ENCODE data around the gene F12. TPM values are rescaled to one million over a fixed set of nuclear protein-coding genes. Genes with fewer than 3 reads are reported as not detected.

Gene F12
- total RNA-seq, 4 donors from 2014 or later: 2.6 to 20.1 (median 5.6) TPM

- TF ChIP-seq EP300 (IDR thresholded peaks at IDR 0.05; ENCODE audit: low read depth) (no peak), POLR2AphosphoS5 (IDR thresholded peaks at IDR 0.05) (no peak), POLR2A (IDR thresholded peaks at IDR 0.05) (no peak), CTCF (IDR thresholded peaks at IDR 0.05) (no peak)
- in situ Hi-C loops (cut with MboI; ENCODE audit: low pct_ligation_motif_present in 1 of 4, low pct_unique_long_range_greater_than_20kb in 1 of 4, low sequenced_read_pairs in 3 of 4): no loop called here
- H3K4me1 ChIP-seq: peaks cover 23 to 52% (median 38%) of the 10 kb centered on the region in 4 donors
- no peaks in the 10 kb centered on the region for H3K9me3 ChIP-seq
- H3K36me3 ChIP-seq: no peaks in the 10 kb centered on the region
- no peak for DNase-seq
- WGBS, 2 donors (ENCODE audit: low coverage in 1 of 2): 85% methylated on average over 6 of the region's 14 CpGs; no CpG with 5 or more reads in 1 of the 2 donors
- H3K27ac ChIP-seq: peak overlapping the region; percentile 79 to 92 (median 86)
- H3K4me3 ChIP-seq: peak overlapping the region in 1 of 4 donors; percentile 36
- intact Hi-C loops (cut with DNase I; ENCODE audit: low total_unique reads): no loop called here
- H3K27me3 ChIP-seq: no peaks in the 10 kb centered on the region
Observed at GRCh38 chr5:177365845-177366527, 43.4 kb downstream of the F12 start.

- TF ChIP-seq CTCF (IDR thresholded peaks at IDR 0.05) (no peak), EP300 (IDR thresholded peaks at IDR 0.05; ENCODE audit: low read depth) (no peak), POLR2A (IDR thresholded peaks at IDR 0.05) (no peak), POLR2AphosphoS5 (IDR thresholded peaks at IDR 0.05) (no peak)
- DNase-seq: no peak
- WGBS, 2 donors (ENCODE audit: low coverage in 1 of 2): 64 to 73% methylated on average over 6 to 11 of the region's 11 CpGs
- Histone ChIP-seq H3K9me3 (no peaks in the 10 kb centered on the region), H3K4me3 (no peak overlapping the region), H3K4me1 (peaks cover 20 to 52% (median 34%) of the 10 kb centered on the region in 4 donors), H3K27me3 (no peaks in the 10 kb centered on the region), H3K36me3 (no peaks in the 10 kb centered on the region), H3K27ac (no peak overlapping the region)
- in situ Hi-C loops (cut with MboI; ENCODE audit: low pct_ligation_motif_present in 1 of 4, low pct_unique_long_range_greater_than_20kb in 1 of 4, low sequenced_read_pairs in 3 of 4) (no loop called here), intact Hi-C loops (cut with DNase I; ENCODE audit: low total_unique reads) (no loop called here)
Observed at GRCh38 chr5:177364159-177364962, 45.0 kb downstream of the F12 start.

- intact Hi-C loops (cut with DNase I; ENCODE audit: low total_unique reads) (no loop called here), in situ Hi-C loops (cut with MboI; ENCODE audit: low pct_ligation_motif_present in 1 of 4, low pct_unique_long_range_greater_than_20kb in 1 of 4, low sequenced_read_pairs in 3 of 4) (no loop called here)
- Histone ChIP-seq H3K27ac (peak overlapping the region; percentile 66 to 83 (median 76)), H3K4me1 (peaks cover 26 to 60% (median 38%) of the 10 kb centered on the region in 4 donors), H3K27me3 (no peaks in the 10 kb centered on the region), H3K4me3 (peak overlapping the region in 3 of 4 donors; percentile 23 to 64 (median 46)), H3K36me3 (no peaks in the 10 kb centered on the region), H3K9me3 (no peaks in the 10 kb centered on the region)
- DNase-seq: no peak
- WGBS, 2 donors (ENCODE audit: low coverage in 1 of 2): 37 to 41% methylated on average over 10 of the region's 10 CpGs
- no peak for TF ChIP-seq POLR2AphosphoS5 (IDR thresholded peaks at IDR 0.05)
- no peak for TF ChIP-seq EP300 (IDR thresholded peaks at IDR 0.05; ENCODE audit: low read depth)
- TF ChIP-seq CTCF (IDR thresholded peaks at IDR 0.05): no peak
- no peak for TF ChIP-seq POLR2A (IDR thresholded peaks at IDR 0.05)
Observed at GRCh38 chr5:177363565-177363964, 45.8 kb downstream of the F12 start.

Measured in transverse colon (tissue), 4 donors.